Fibroblast of villous mesenchyme (primary cell): Measurements from ENCODE around the gene FBXL16. TPM values are rescaled to one million over a fixed set of nuclear protein-coding genes. Genes with fewer than 3 reads are reported as not detected.
"Not testable (repeated sequence)": the region's sequence is repeated elsewhere in the genome, so short reads cannot be mapped to it uniquely, and the experiment has no call there.

Experiments used
- DNase-seq: peaks from one replicate; pipeline ENCODE4 v3.0.0-alpha.2; 2010; ENCODE audit warnings: low read depth
- H3K4me3 ChIP-seq: 2 replicates; pipeline ENCODE4 v1.5.1; 2011; ENCODE audit warnings: low read depth, mild to moderate bottlenecking, low read length
- total RNA-seq: library from RNA; depleted of rRNA; stranded (reverse); fragments of >200 nt; gene quantifications from 2 replicates; pipeline ENCODE4 v1.2.3, GENCODE V29; 2012
- TF ChIP-seq, protein P1 (sequence below): IDR thresholded peaks from 2 replicates; pipeline ENCODE4 v1.5.1; 2012; ENCODE audit warnings: low read depth, mild to moderate bottlenecking, low read length; ENCODE audit not compliant: insufficient read depth

The FBXL16 gene
- total RNA-seq, 1 donor = under 0.01 TPM

- DNase-seq = peak; percentile 94
- not testable (repeated sequence) for H3K4me3 ChIP-seq
- TF ChIP-seq, protein P1, sequence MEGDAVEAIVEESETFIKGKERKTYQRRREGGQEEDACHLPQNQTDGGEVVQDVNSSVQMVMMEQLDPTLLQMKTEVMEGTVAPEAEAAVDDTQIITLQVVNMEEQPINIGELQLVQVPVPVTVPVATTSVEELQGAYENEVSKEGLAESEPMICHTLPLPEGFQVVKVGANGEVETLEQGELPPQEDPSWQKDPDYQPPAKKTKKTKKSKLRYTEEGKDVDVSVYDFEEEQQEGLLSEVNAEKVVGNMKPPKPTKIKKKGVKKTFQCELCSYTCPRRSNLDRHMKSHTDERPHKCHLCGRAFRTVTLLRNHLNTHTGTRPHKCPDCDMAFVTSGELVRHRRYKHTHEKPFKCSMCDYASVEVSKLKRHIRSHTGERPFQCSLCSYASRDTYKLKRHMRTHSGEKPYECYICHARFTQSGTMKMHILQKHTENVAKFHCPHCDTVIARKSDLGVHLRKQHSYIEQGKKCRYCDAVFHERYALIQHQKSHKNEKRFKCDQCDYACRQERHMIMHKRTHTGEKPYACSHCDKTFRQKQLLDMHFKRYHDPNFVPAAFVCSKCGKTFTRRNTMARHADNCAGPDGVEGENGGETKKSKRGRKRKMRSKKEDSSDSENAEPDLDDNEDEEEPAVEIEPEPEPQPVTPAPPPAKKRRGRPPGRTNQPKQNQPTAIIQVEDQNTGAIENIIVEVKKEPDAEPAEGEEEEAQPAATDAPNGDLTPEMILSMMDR = peak; percentile 55
Measured at GRCh38 chr16:712740-713250, 7.2 kb upstream of the FBXL16 start.

DNA sequence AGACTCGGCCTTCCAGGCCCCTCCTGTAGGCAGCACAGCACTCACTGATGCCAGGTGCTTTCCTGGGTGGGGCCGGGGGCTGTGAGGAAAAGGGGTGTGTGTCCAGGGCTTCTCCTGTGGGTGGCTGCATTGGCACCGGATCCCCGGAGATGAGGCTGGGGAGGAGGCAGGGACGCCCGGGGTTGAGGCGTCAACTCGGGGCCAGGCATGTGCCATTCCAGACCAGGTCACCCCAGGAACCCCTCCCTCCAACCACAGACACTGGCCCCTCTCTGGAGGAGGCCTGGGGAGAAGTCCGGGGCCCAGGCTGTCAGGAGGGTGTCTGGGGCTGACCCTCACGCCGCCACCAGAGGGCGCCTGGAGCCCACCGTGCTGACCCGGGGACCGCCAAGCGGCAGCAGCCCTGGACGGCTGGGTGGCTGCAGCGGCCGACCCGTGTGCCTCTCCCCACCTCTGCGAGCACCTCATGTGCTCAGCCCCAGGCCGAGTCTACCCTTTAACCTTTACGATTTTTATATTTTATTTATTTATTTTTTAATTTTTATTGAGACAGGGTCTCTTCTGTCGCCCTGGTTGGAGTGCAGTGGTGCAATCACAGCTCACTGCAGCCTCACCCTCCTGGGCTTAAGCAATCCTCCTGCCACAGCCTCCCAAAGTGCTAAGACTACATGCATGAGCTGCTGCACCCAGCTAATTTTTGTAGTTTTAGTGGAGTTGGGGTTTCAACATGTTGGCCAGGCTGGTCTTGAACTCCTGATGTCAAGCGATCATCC is 6.1 kb upstream of the FBXL16 start:
- peak; percentile 60 for DNase-seq

GRCh38 chr16:711084-711483 is 5.5 kb upstream of the FBXL16 start:
- TF ChIP-seq, protein P1 = no peak
- no peak for DNase-seq
- H3K4me3 ChIP-seq = no peak overlapping the region

More for the DNA sequence above, 6.1 kb upstream of the FBXL16 start:
- TF ChIP-seq, protein P1 = peak; percentile 92
- H3K4me3 ChIP-seq = no peak overlapping the region

DNA sequence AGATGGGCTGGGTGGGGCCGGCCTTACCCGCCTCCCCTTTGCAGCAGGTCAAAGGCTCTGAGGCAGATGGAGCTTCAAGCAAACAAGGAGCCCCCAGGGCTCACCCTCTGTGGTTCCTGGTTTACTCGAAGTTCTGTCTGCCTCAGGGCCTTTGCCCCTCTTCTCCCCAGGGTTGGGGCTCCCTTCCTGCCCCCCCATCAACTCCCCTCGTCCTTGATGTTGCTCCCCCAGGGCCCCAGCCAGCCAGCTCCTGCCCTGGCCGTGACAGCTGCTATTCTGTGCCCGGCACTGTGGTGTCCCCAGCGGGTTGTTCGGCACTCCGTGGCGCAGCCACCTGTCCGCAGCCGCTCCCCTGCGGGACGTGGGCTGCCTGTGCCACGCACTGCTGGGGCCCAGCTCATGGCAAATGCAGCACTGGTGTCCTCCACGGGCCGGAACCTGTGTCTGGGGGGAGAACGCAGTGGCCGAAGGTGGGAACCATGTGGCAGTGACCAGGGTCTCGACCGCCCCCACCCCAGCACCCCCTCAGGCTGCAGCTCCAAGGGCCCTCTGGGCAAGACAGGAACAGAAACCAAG is 5.0 kb upstream of the FBXL16 start:
- TF ChIP-seq, protein P1 = no peak
- H3K4me3 ChIP-seq = no peak overlapping the region
- no peak for DNase-seq

DNA sequence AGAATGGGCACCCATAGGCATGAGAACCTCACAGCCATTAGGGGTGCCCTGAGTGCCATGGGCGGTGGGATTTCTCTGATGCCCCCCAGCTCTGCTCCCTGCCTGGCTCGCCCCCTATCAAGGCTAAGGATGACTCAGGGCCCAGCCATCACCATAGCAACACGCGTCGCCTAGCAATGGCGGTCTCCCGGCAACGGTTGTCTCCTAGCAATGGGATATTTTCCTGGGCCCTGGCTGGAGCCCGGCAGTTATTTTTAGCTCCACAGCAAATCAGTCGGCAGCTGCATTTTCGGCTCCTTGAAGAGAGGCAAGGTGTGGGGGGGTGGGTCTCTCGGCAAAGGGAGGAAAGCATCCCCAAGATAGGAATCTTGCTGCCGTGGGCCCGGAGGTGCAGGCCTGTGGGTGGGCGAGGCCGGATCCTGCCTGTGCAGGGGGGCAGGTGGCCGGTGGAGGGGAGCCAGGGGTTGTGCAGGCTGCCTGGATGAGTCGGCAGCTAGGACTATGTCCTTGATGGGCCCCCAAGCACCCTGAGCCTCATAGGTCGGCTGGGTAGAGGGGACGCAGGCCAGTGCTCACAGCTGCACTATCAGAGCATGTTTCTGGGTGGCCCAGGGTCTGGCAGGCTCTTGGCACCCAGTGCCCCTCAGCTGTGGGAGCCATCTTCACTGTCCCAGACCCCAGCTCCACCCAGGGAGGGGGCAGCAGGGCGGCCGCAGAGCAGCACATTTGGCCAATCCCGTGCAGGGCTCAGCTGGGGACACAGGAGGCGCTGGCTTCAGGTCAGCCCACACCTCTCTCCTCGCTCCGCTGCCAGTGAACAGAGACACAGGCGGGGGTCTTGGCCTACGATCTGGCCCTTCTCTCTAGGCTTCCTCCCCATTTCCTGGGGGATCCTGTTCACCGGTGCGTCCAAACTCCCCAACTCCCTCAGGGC is 4.2 kb upstream of the FBXL16 start:
- peak; percentile 74 for DNase-seq
- TF ChIP-seq, protein P1 = no peak
- H3K4me3 ChIP-seq = no peak overlapping the region

DNA sequence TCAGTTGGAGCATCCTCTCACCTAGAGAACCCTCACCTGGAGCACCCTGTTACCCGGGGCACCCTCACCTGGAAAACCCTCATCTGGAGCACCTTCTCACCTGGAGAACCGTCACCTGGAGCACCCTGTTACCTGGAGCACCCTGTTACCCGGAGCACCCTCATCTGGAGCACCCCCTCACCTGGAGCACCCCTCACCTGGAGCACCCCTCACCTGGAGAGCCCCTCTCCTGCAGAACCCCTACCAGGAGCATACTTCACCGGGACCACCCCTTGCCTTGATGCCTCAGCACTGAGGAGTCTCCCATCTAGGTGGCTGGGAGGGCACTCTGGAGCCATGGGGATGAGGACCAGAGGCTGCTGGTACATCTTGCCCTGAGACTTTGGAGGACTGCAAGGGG is 3.4 kb upstream of the FBXL16 start:
- no peak overlapping the region for H3K4me3 ChIP-seq
- TF ChIP-seq, protein P1 = no peak
- no peak for DNase-seq
